WTC11 (cell line): ENCODE data around the gene CDKN1C. TPM values are rescaled to one million over a fixed set of nuclear protein-coding genes. Genes with fewer than 3 reads are reported as not detected.

Experiments used
- ATAC-seq: fragments of 200-7000 bp; cut with Tn5 transposase; 2 replicates; pipeline ENCODE4 v1.10.0; 2021; ENCODE audit warnings: mild to moderate bottlenecking, moderate library complexity
- CTCF ChIA-PET: fragments of 300-600 bp; sonication (Branson Sonifier 250); formaldehyde crosslinking; loops from one replicate; lab custom pipeline; 2021; ENCODE audit warnings: antibody characterized with exemption; lab: Charles Lee
- POLR2A ChIA-PET: fragments of 350-600 bp; sonication (Branson Sonifier 250); formaldehyde crosslinking; loops from one replicate; lab custom pipeline; 2021; ENCODE audit warnings: antibody characterized with exemption; lab: Charles Lee
- DNase-seq: peaks from one replicate; pipeline ENCODE4 v3.0.0; 2021; ENCODE audit warnings: low spot score
- H3K27ac Mint-ChIP-seq: 2 replicates; pipeline ENCODE4 v1.8.0; 2021; ENCODE audit warnings: mixed read lengths
- H3K27me3 Mint-ChIP-seq: 2 replicates; pipeline ENCODE4 v1.8.0; 2021; ENCODE audit warnings: low read depth, mild to moderate bottlenecking, moderate library complexity, mixed read lengths
- H3K36me3 Mint-ChIP-seq: 2 replicates; pipeline ENCODE4 v1.8.0; 2021; ENCODE audit warnings: mixed read lengths
- H3K4me1 Mint-ChIP-seq: 2 replicates; pipeline ENCODE4 v1.8.0; 2022; ENCODE audit warnings: mixed read lengths
- H3K4me3 Mint-ChIP-seq: 2 replicates; pipeline ENCODE4 v1.8.0; 2021; ENCODE audit warnings: mild to moderate bottlenecking, moderate library complexity, mixed read lengths
- H3K9me3 Mint-ChIP-seq: 2 replicates; pipeline ENCODE4 v1.8.0; 2021; ENCODE audit warnings: mixed read lengths
- CREB1 ChIP-seq: sonication (generic); formaldehyde crosslinking; IDR thresholded peaks from 2 replicates; pipeline ENCODE4 v1.8.0; 2023; ENCODE audit warnings: mild to moderate bottlenecking, missing genetic modification reagents
- ELF4 ChIP-seq: sonication (generic); formaldehyde crosslinking; IDR thresholded peaks from 2 replicates; pipeline ENCODE4 v1.8.1; 2022; ENCODE audit warnings: low read depth, mild to moderate bottlenecking, moderate library complexity, missing genetic modification reagents
- FOXP4 ChIP-seq: sonication (generic); formaldehyde crosslinking; IDR thresholded peaks from 2 replicates; pipeline ENCODE4 v1.8.0; 2022; ENCODE audit warnings: mild to moderate bottlenecking, missing genetic modification reagents
- JAZF1 ChIP-seq: fragments of 250-450 bp; sonication (Bioruptor Pico); IDR thresholded peaks from 2 replicates; pipeline ENCODE4 v1.9.0; 2021; ENCODE audit warnings: moderate library complexity, mild to moderate bottlenecking, inconsistent platforms
- KAT7 ChIP-seq: sonication (generic); formaldehyde crosslinking; IDR thresholded peaks from 2 replicates; pipeline ENCODE4 v1.8.1; 2023; ENCODE audit warnings: missing genetic modification reagents, mild to moderate bottlenecking, borderline replicate concordance
- MAX ChIP-seq: sonication (generic); formaldehyde crosslinking; IDR thresholded peaks from 2 replicates; pipeline ENCODE4 v1.8.0; 2022; ENCODE audit warnings: mild to moderate bottlenecking, missing genetic modification reagents
- MLX ChIP-seq: sonication (generic); formaldehyde crosslinking; IDR thresholded peaks from 2 replicates; pipeline ENCODE4 v1.8.1; 2023; ENCODE audit warnings: mild to moderate bottlenecking, missing genetic modification reagents, moderate library complexity
- PRDM15 ChIP-seq: sonication (generic); formaldehyde crosslinking; IDR thresholded peaks from 2 replicates; pipeline ENCODE4 v1.8.0; 2022; ENCODE audit warnings: missing genetic modification reagents
- RELA ChIP-seq: sonication (generic); formaldehyde crosslinking; IDR thresholded peaks from 2 replicates; pipeline ENCODE4 v1.8.1; 2022; ENCODE audit warnings: missing genetic modification reagents, mild to moderate bottlenecking, borderline replicate concordance
- ZBTB43 ChIP-seq: sonication (generic); formaldehyde crosslinking; IDR thresholded peaks from 2 replicates; pipeline ENCODE4 v1.8.1; 2023; ENCODE audit warnings: mild to moderate bottlenecking, missing genetic modification reagents
- ZMAT4 ChIP-seq: fragments of 250-450 bp; sonication (Bioruptor Pico); IDR thresholded peaks from 2 replicates; pipeline ENCODE4 v1.9.0; 2021; ENCODE audit warnings: mild to moderate bottlenecking
- ZNF423 ChIP-seq: fragments of 250-450 bp; sonication (Bioruptor Pico); IDR thresholded peaks from 2 replicates; pipeline ENCODE4 v2.1.2; 2022; ENCODE audit warnings: mild to moderate bottlenecking, moderate library complexity
- ZNF512 ChIP-seq: sonication (generic); formaldehyde crosslinking; IDR thresholded peaks from 2 replicates; pipeline ENCODE4 v1.8.1; 2022; ENCODE audit warnings: missing genetic modification reagents, borderline replicate concordance
- total RNA-seq: library from RNA; stranded (reverse); gene quantifications from 3 replicates; pipeline ENCODE4 v1.2.3, GENCODE V29; 2021

CDKN1C gene
- total RNA-seq, 1 experiment from 2014 or later: 25.0 TPM

GRCh38 chr11:2874963-2875362 is 10.6 kb downstream of the CDKN1C start (continued):
- TF ChIP-seq MLX (CRISPR knock-in tag) (no peak), ELF4 (CRISPR knock-in tag) (no peak), JAZF1 (no peak), PRDM15 (CRISPR knock-in tag) (no peak)

GRCh38 chr11:2870969-2871680 is 14.4 kb downstream of the CDKN1C start:
- peak; percentile 64 for ATAC-seq
- Mint-ChIP-seq H3K27me3 (peaks cover 90% of the 10 kb centered on the region), H3K36me3 (peaks cover 6% of the 10 kb centered on the region; the same call in 1 of the 2 replicates), H3K9me3 (peaks cover 20% of the 10 kb centered on the region), H3K27ac (no peak overlapping the region), H3K4me1 (peaks cover 34% of the 10 kb centered on the region)
- TF ChIP-seq ZMAT4 (CRISPR knock-in tag) (no peak), MAX (CRISPR knock-in tag) (0 out of 2 replicates have a peak, but pooled peaks have one; percentile 17), FOXP4 (CRISPR knock-in tag) (no peak)
- TF ChIP-seq, all 79 proteins: peak for 1
- no peak overlapping the region for H3K4me3 Mint-ChIP-seq
- ChIA-PET POLR2A (interaction anchor here (1.0 kb wide), 1 partner anchor 9 kb away, joined by 3 read pairs; no protein-coding TSS in a partner anchor), CTCF (interaction anchor here (0.6 to 1.2 kb wide), 3 partner anchors 17 to 338 kb away, joined by 3 to 5 read pairs (median 3); no protein-coding TSS in a partner anchor)
- peak; percentile 40 for DNase-seq

- ChIA-PET CTCF (interaction anchor here (1.0 to 1.2 kb wide), 3 partner anchors 17 to 179 kb away, joined by 3 to 5 read pairs (median 5); no protein-coding TSS in a partner anchor), POLR2A (interaction anchor here (1.0 kb wide), 1 partner anchor 8 kb away, joined by 3 read pairs; no protein-coding TSS in a partner anchor)
- Mint-ChIP-seq H3K4me1 (peaks cover 34% of the 10 kb centered on the region), H3K36me3 (peaks cover 6% of the 10 kb centered on the region; the same call in 1 of the 2 replicates), H3K9me3 (peaks cover 15% of the 10 kb centered on the region), H3K27ac (no peak overlapping the region), H3K27me3 (peaks cover 89% of the 10 kb centered on the region), H3K4me3 (no peak overlapping the region)
- no peak for DNase-seq
- no peak for ATAC-seq
- TF ChIP-seq CREB1 (CRISPR knock-in tag) (no peak), KAT7 (no peak), RELA (CRISPR knock-in tag) (no peak), ZBTB43 (CRISPR knock-in tag) (no peak), ZNF423 (CRISPR knock-in tag) (0 out of 2 replicates have a peak, but pooled peaks have one; percentile 3), ZNF512 (no peak)
Measured at GRCh38 chr11:2870460-2870859, 15.1 kb downstream of the CDKN1C start.
